ENCODE results near the gene SCARB1.

SCARB1 gene

GRCh38 chr12:124796303-124796960, 67.2 kb downstream of the SCARB1 start:
- no peak for DNase-seq (ENCODE audit: low spot score)

- DNase-seq (ENCODE audit: low spot score), result no peak
Measured at GRCh38 chr12:124795081-124795948, 68.3 kb downstream of the SCARB1 start.

- peak; percentile 74 for DNase-seq (ENCODE audit: low spot score)
Measured at GRCh38 chr12:124792961-124793441, 70.7 kb downstream of the SCARB1 start.

- DNase-seq (ENCODE audit: low spot score), result no peak
Measured at GRCh38 chr12:124792156-124792555, 71.5 kb downstream of the SCARB1 start.

- DNase-seq (ENCODE audit: low spot score), result no peak
Measured at GRCh38 chr12:124790650-124791400, 72.8 kb downstream of the SCARB1 start.

GRCh38 chr12:124788936-124789555, 74.6 kb downstream of the SCARB1 start:
- no peak for DNase-seq (ENCODE audit: low spot score)

- no peak for DNase-seq (ENCODE audit: low spot score)
Measured at GRCh38 chr12:124786061-124786964, 77.4 kb downstream of the SCARB1 start.

GRCh38 chr12:124784871-124785572, 78.6 kb downstream of the SCARB1 start:
- DNase-seq (ENCODE audit: low spot score), result no peak

- DNase-seq (ENCODE audit: low spot score), result no peak
Measured at GRCh38 chr12:124783087-124783486, 80.6 kb downstream of the SCARB1 start.

- no peak for DNase-seq (ENCODE audit: low spot score)
Measured at GRCh38 chr12:124782132-124782531, 81.5 kb downstream of the SCARB1 start.

- no peak for DNase-seq (ENCODE audit: low spot score)
Measured at GRCh38 chr12:124780752-124781685, 82.6 kb downstream of the SCARB1 start.

GRCh38 chr12:124780336-124780735, 83.3 kb downstream of the SCARB1 start:
- no peak for DNase-seq (ENCODE audit: low spot score)

- DNase-seq (ENCODE audit: low spot score), result no peak
Measured at GRCh38 chr12:124779161-124780141, 84.2 kb downstream of the SCARB1 start.

- DNase-seq (ENCODE audit: low spot score), result no peak
Measured at GRCh38 chr12:124778411-124778810, 85.3 kb downstream of the SCARB1 start.

- DNase-seq (ENCODE audit: low spot score), result no peak
Measured at GRCh38 chr12:124777399-124778372, 86.0 kb downstream of the SCARB1 start.

- no peak for DNase-seq (ENCODE audit: low spot score)
Measured at GRCh38 chr12:124776125-124776513, 87.5 kb downstream of the SCARB1 start.

All from COLO829 (cell line).